ENCODE data around the gene SCIN.

DNA sequence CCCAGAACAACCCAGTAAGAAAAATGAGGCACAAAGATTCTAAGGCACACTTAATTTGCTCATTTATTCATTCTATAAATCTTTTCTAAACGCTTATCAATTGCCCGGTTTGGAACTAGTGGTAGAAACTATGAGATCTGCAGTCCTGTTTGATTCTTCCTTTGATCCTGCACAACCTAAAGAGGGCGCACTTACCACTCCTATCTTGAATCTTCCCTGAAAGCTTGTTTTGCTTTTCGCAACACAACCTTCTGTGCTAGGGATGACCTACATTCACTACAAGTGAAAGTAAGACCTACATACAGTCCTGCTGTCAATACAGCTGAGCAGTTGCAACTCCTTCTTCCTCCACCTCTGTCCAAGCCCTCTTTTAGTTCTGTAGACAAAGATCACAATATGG, 104.3 kb downstream of the SCIN start:
- TF ChIP-seq EZH2 (IDR thresholded peaks at IDR 0.05; ENCODE audit: borderline replicate concordance, insufficient read depth, low read length, poor library complexity, severe bottlenecking) = no peak
- TF ChIP-seq, protein P1, sequence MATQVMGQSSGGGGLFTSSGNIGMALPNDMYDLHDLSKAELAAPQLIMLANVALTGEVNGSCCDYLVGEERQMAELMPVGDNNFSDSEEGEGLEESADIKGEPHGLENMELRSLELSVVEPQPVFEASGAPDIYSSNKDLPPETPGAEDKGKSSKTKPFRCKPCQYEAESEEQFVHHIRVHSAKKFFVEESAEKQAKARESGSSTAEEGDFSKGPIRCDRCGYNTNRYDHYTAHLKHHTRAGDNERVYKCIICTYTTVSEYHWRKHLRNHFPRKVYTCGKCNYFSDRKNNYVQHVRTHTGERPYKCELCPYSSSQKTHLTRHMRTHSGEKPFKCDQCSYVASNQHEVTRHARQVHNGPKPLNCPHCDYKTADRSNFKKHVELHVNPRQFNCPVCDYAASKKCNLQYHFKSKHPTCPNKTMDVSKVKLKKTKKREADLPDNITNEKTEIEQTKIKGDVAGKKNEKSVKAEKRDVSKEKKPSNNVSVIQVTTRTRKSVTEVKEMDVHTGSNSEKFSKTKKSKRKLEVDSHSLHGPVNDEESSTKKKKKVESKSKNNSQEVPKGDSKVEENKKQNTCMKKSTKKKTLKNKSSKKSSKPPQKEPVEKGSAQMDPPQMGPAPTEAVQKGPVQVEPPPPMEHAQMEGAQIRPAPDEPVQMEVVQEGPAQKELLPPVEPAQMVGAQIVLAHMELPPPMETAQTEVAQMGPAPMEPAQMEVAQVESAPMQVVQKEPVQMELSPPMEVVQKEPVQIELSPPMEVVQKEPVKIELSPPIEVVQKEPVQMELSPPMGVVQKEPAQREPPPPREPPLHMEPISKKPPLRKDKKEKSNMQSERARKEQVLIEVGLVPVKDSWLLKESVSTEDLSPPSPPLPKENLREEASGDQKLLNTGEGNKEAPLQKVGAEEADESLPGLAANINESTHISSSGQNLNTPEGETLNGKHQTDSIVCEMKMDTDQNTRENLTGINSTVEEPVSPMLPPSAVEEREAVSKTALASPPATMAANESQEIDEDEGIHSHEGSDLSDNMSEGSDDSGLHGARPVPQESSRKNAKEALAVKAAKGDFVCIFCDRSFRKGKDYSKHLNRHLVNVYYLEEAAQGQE (IDR thresholded peaks at IDR 0.05; ENCODE audit: borderline replicate concordance) = no peak

Data from neural cell (in vitro differentiated cells).